ENCODE measurements around the gene CRIP2.

GRCh38 chr14:105487449-105487985, 12.9 kb downstream of the CRIP2 start:
- TF ChIP-seq EZH2 (IDR thresholded peaks at IDR 0.05; ENCODE audit: borderline replicate concordance, low read depth, low read length, severe bottlenecking), result no peak
- TF ChIP-seq CTCF (IDR thresholded peaks at IDR 0.05; ENCODE audit: borderline replicate concordance, extremely low read depth, low read length, poor library complexity, severe bottlenecking), result no peak
